PC-9 (cell line): Measurements from ENCODE around the gene RAB11FIP5. TPM values are rescaled to one million over a fixed set of nuclear protein-coding genes. Genes with fewer than 3 reads are reported as not detected.

Source experiments
- BruUV-seq: library from RNA; stranded (reverse); fragments of 400-500 nt; replicated peaks from 2 replicates; lab custom pipeline; 2021; lab: Mats Ljungman, UMichigan
- CTCF ChIA-PET: fragments of 300-600 bp; sonication (Branson Sonifier 250); formaldehyde crosslinking; loops from one replicate; lab custom pipeline; 2022; ENCODE audit warnings: antibody characterized with exemption; lab: Charles Lee
- POLR2A ChIA-PET: fragments of 300-600 bp; sonication (Branson Sonifier 250); formaldehyde crosslinking; loops from one replicate; lab custom pipeline; 2022; ENCODE audit warnings: antibody characterized with exemption; ENCODE audit not compliant: unreplicated experiment; lab: Charles Lee
- DNase-seq, 2 experiments: peaks; one replicate each; pipeline versions ENCODE4 v3.0.0 to v3.0.0-alpha.2; 2015 to 2022; ENCODE audit warnings: mixed read lengths in 1 of 2
- H2AFZ ChIP-seq: fragments of 200-600 bp; sonication (generic); 2 replicates; pipeline ENCODE4 v1.8.1; 2017; ENCODE audit warnings: antibody characterized with exemption
- H3F3A ChIP-seq: fragments of 200-600 bp; sonication (generic); 2 replicates; pipeline ENCODE4 v1.8.1; 2017; ENCODE audit warnings: antibody characterized with exemption, mild to moderate bottlenecking, low read depth; ENCODE audit not compliant: insufficient read depth
- H3K27ac ChIP-seq: fragments of 200-600 bp; sonication (generic); 2 replicates; pipeline ENCODE4 v1.6.1; 2016; ENCODE audit warnings: mixed run types
- H3K27me3 ChIP-seq: fragments of 200-600 bp; sonication (generic); 2 replicates; pipeline ENCODE4 v1.6.1; 2016; ENCODE audit warnings: low read depth, mixed run types; ENCODE audit not compliant: insufficient read depth
- H3K36me3 ChIP-seq: fragments of 200-600 bp; sonication (generic); 2 replicates; pipeline ENCODE4 v1.6.1; 2016; ENCODE audit warnings: low read depth, mixed run types
- H3K4me1 ChIP-seq: fragments of 200-600 bp; sonication (generic); replicated peaks from 2 replicates; pipeline ENCODE4 v1.6.1; 2016; ENCODE audit warnings: mixed run types; ENCODE audit not compliant: insufficient read depth
- H3K4me2 ChIP-seq: fragments of 200-600 bp; sonication (generic); 2 replicates; pipeline ENCODE4 v1.6.1; 2017; ENCODE audit warnings: mixed run types
- H3K4me3 ChIP-seq: fragments of 200-600 bp; sonication (generic); 2 replicates; pipeline ENCODE4 v1.6.1; 2016; ENCODE audit warnings: mixed run types
- H3K79me2 ChIP-seq: fragments of 200-600 bp; sonication (generic); 2 replicates; pipeline ENCODE4 v1.6.1; 2017; ENCODE audit warnings: low read depth, mixed run types
- H3K9me2 ChIP-seq: fragments of 200-600 bp; sonication (generic); 2 replicates; pipeline ENCODE4 v1.8.1; 2017; ENCODE audit warnings: mild to moderate bottlenecking; ENCODE audit not compliant: insufficient read depth
- H3K9me3 ChIP-seq: fragments of 200-600 bp; sonication (generic); 2 replicates; pipeline ENCODE4 v1.8.1; 2016; ENCODE audit warnings: low read depth; ENCODE audit not compliant: insufficient read depth
- H4K20me1 ChIP-seq: fragments of 200-600 bp; sonication (generic); 2 replicates; pipeline ENCODE4 v1.8.1; 2017; ENCODE audit not compliant: insufficient read depth
- EZH2 ChIP-seq: fragments of 200-600 bp; sonication (generic); IDR thresholded peaks from 2 replicates; pipeline ENCODE4 v1.8.0; 2017; ENCODE audit warnings: antibody characterized with exemption, low read depth
- intact Hi-C: fragments of 100-400 bp; cut with micrococcal nuclease; formaldehyde crosslinking; loops from one replicate; pipeline ENCODE4 v1.10.0; 2022; ENCODE audit not compliant: unreplicated experiment
- total RNA-seq: library from RNA; stranded (reverse); gene quantifications from 2 replicates; pipeline ENCODE4 v1.2.3, GENCODE V29; 2021
- TF ChIP-seq, protein P1 (sequence below): fragments of 200-600 bp; sonication (generic); conservative IDR thresholded peaks from 2 replicates; pipeline ENCODE4 v1.6.1; 2017; ENCODE audit warnings: mixed run types, antibody characterized with exemption, mild to moderate bottlenecking, moderate library complexity

The RAB11FIP5 gene
- total RNA-seq, 1 experiment from 2014 or later = 25.0 TPM

GRCh38 chr2:73134471-73134870 is 21.7 kb upstream of the RAB11FIP5 start:
- no TSS peak for BruUV-seq
- Histone ChIP-seq H3F3A (no peaks in the 10 kb centered on the region), H3K36me3 (no peaks in the 10 kb centered on the region), H3K79me2 (no peaks in the 10 kb centered on the region), H3K27me3 (no peaks in the 10 kb centered on the region), H2AFZ (no peak overlapping the region), H3K4me3 (no peak overlapping the region), H3K9me2 (no peaks in the 10 kb centered on the region), H3K4me2 (no peak overlapping the region), H3K27ac (no peak overlapping the region), H3K9me3 (no peaks in the 10 kb centered on the region), H3K4me1 (no peaks in the 10 kb centered on the region), H4K20me1 (no peaks in the 10 kb centered on the region)
- DNase-seq = no peak
- TF ChIP-seq, protein P1, sequence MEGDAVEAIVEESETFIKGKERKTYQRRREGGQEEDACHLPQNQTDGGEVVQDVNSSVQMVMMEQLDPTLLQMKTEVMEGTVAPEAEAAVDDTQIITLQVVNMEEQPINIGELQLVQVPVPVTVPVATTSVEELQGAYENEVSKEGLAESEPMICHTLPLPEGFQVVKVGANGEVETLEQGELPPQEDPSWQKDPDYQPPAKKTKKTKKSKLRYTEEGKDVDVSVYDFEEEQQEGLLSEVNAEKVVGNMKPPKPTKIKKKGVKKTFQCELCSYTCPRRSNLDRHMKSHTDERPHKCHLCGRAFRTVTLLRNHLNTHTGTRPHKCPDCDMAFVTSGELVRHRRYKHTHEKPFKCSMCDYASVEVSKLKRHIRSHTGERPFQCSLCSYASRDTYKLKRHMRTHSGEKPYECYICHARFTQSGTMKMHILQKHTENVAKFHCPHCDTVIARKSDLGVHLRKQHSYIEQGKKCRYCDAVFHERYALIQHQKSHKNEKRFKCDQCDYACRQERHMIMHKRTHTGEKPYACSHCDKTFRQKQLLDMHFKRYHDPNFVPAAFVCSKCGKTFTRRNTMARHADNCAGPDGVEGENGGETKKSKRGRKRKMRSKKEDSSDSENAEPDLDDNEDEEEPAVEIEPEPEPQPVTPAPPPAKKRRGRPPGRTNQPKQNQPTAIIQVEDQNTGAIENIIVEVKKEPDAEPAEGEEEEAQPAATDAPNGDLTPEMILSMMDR = no peak
- TF ChIP-seq EZH2 = no peak
- CTCF ChIA-PET = interaction anchor here (0.6 kb wide), 1 partner anchor 161 kb away, joined by 3 read pairs; no protein-coding TSS in a partner anchor
- intact Hi-C loops = no loop called here
- POLR2A ChIA-PET = interaction anchor here (0.6 kb wide), 1 partner anchor 16 kb away, joined by 6 read pairs; no protein-coding TSS in a partner anchor

DNA sequence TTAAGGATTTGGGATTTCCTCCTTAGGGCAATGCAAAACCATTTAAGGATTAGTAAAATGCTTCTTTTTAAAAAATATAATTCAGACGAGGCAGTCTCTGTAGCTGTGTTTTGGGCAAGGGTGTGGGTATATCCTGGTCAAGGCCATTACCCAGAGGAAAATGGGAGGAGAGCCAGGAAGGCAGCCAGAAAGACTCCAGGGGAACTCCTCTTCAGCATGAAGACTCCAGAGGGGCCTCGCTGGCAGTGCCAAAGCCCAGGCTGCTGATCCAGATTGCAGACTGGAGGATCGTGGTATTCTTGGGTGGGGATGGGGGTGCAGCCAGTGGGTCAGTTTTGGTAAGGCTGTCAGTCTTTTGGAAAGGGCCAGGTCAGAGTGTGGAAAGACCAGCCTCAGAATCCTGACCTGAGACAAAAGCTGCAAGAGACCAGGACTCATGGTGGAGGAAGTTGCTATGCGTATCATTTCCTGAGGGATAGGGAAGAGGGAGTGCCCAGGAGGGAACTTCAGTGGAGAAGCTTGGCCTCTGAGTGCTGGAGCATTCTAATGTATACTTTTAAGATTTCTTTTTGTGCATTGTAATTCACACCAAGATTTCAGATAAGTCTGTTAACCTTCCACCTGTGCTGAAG is 20.9 kb upstream of the RAB11FIP5 start:
- no peaks in the 10 kb centered on the region for H3F3A ChIP-seq
- no peaks in the 10 kb centered on the region for H3K9me2 ChIP-seq
- H3K9me3 ChIP-seq = no peaks in the 10 kb centered on the region
- DNase-seq = no peak
- ChIA-PET CTCF (no interaction called here), POLR2A (interaction anchor here (0.7 kb wide), 1 partner anchor 771 kb away, joined by 3 read pairs; no protein-coding TSS in a partner anchor)
- no peaks in the 10 kb centered on the region for H4K20me1 ChIP-seq
- no peaks in the 10 kb centered on the region for H3K27me3 ChIP-seq
- no peak overlapping the region for H3K4me2 ChIP-seq
- no peaks in the 10 kb centered on the region for H3K36me3 ChIP-seq
- no peaks in the 10 kb centered on the region for H3K4me1 ChIP-seq
- TF ChIP-seq, protein P1 = no peak
- no peak for TF ChIP-seq EZH2
- no peak overlapping the region for H3K4me3 ChIP-seq
- intact Hi-C loops = no loop called here
- H3K27ac ChIP-seq = no peak overlapping the region
- no peak overlapping the region for H2AFZ ChIP-seq
- no TSS peak for BruUV-seq
- no peaks in the 10 kb centered on the region for H3K79me2 ChIP-seq

DNA sequence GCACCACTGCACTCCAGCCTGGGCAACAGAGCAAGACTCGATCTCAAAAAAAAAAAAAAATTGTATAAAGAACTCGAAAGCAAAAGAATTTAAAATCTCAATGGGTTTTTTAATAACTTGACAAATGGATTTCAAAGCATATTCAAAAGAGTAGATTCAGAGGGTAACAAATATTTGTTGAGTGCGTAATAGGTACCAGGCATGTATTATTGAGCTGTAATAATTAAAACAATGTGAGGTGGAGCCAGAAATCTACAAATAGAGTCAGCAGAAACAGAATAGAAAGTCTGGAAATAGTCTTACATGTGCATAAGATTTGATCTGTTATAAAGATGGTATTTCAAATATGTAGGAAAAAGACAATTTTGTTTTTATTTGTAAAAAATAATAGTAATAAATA is 19.1 kb upstream of the RAB11FIP5 start:
- BruUV-seq = no TSS peak
- intact Hi-C loops = no loop called here
- no peaks in the 10 kb centered on the region for H3K36me3 ChIP-seq
- no peaks in the 10 kb centered on the region for H3F3A ChIP-seq
- TF ChIP-seq EZH2 = no peak
- TF ChIP-seq, protein P1 = no peak
- H3K9me2 ChIP-seq = no peaks in the 10 kb centered on the region
- no peaks in the 10 kb centered on the region for H4K20me1 ChIP-seq
- ChIA-PET CTCF (interaction anchor here (0.6 kb wide), 2 partner anchors 60 to 110 kb away, joined by 3 to 8 read pairs; no protein-coding TSS in a partner anchor), POLR2A (no interaction called here)
- no peak overlapping the region for H2AFZ ChIP-seq
- H3K9me3 ChIP-seq = no peaks in the 10 kb centered on the region
- H3K79me2 ChIP-seq = no peaks in the 10 kb centered on the region
- no peak for DNase-seq
- H3K27me3 ChIP-seq = no peaks in the 10 kb centered on the region
- H3K4me3 ChIP-seq = no peak overlapping the region
- H3K4me2 ChIP-seq = no peak overlapping the region
- no peak overlapping the region for H3K27ac ChIP-seq
- no peaks in the 10 kb centered on the region for H3K4me1 ChIP-seq
